Activated CD4-positive, CD25-positive, alpha-beta regulatory T cell treated with anti-CD3 and anti-CD28 coated beads, Interleukin-2, amount 50 U/mL, for 72 hours (primary cell): Measurements from ENCODE around the gene C4orf33.

Experiments
- DNase-seq: peaks from one replicate; pipeline ENCODE4 v3.0.0; 2021

Gene C4orf33

GRCh38 chr4:129131343-129131742 lies 35.4 kb downstream of the C4orf33 start:
- DNase-seq, result no peak

- no peak for DNase-seq
These were observed 40.5 kb downstream of the C4orf33 start for GRCh38 chr4:129136433-129136832.

- DNase-seq, result no peak
These were observed 43.0 kb downstream of the C4orf33 start for GRCh38 chr4:129138810-129139496.

DNA sequence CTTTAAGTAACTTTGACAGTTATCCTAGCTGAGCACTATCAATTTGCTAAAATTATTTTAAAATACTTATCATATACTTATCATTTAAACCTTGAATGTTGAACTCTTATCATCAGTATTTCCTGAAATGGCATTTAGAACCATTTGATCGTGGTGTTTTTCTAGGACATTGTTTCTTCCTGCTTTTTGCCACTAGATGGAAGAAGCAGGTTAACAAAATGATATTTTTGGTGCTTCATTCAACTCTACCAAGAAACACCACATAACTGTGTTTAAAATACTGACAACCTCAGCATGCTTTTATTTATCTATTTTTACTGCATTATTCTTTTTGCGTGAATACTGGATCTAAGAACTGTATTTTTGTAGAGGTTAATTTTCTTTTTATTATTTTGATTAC lies 44.6 kb downstream of the C4orf33 start:
- DNase-seq, result no peak

DNA sequence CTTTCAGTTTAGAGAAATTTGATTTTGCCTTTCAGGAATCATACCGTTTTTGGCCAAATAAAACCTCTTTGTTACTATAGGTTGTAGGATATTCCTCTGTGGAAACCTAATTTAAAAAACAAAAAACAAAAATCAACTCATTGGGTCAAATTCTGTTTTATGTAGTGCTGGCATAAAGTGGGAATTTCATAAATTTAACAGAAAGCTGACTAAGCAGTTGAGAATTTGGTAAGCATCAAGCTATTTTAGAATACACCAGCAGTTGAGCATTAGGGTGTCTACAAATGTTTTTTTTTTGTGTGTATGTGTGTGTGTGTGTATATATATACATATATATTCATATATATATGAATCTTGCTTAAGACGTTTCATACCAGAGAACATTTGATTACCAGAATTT lies 47.4 kb downstream of the C4orf33 start:
- DNase-seq, result no peak

DNA sequence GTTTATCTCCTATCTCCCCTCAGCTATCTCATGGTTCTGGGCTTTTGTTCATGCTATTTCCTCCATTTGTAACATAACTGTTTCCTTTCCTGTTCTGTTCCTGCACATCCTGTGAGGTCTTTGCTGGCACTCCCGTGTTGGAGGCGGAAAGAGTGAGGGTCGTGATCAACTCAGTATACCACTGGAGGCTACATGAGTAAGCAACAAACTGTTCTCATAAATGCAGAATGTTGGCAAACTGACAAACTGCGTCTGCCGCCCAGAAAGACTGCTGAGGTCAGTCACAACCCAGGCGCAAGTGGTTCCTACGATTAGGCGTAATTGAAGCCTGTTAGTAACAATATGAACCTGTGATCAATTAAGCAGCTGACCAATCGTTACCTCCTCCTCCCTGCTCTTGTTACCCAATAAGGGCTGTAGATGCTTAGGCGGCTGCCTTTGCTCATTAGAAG lies 48.8 kb downstream of the C4orf33 start:
- no peak for DNase-seq

GRCh38 chr4:129145222-129145730 lies 49.3 kb downstream of the C4orf33 start:
- no peak for DNase-seq

DNA sequence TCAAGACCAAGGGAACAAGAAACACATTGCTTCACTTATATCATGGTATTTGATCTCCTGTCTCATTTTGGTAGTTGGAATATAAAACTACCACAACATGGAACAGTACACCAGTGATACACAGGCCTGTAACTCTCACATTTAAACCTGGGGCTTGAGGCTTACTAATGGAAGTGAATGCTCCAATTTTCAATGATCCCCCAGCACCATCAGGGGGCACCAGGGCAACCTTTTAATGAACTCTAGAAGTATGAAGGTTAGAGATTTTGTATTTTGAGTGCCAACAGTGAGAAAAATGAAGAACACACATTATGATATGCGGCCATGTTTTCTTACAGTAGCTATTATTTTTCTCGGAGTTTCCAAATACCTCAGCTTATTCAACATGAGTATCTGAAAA lies 50.7 kb downstream of the C4orf33 start:
- no peak for DNase-seq

GRCh38 chr4:129148892-129149291 lies 52.9 kb downstream of the C4orf33 start:
- no peak for DNase-seq

- DNase-seq, result no peak
These were observed 54.0 kb downstream of the C4orf33 start for GRCh38 chr4:129149906-129150305.

DNA sequence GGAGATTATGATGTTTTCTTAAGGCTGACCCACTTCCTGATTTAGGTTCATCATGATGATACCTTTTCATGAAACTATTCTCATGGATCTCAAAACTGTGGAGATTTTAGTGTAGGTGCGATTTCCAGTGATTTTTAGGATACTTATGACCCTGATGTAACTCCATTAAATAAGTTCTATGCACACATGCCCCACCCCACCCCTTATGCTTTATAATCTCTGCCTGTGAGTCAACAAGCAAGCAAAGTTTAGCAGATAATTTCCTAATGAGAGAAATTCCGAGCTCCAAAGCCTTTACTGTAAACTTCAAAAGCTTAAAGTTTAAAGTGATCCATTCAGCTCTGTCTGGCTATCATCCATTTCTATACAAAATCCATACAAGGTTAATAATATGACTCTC lies 56.4 kb downstream of the C4orf33 start:
- no peak for DNase-seq

- no peak for DNase-seq
These were observed 57.7 kb downstream of the C4orf33 start for GRCh38 chr4:129153700-129154099.

- no peak for DNase-seq
These were observed 66.5 kb downstream of the C4orf33 start for GRCh38 chr4:129162450-129162849.

- DNase-seq, result no peak
These were observed 67.5 kb downstream of the C4orf33 start for GRCh38 chr4:129163427-129163826.

DNA sequence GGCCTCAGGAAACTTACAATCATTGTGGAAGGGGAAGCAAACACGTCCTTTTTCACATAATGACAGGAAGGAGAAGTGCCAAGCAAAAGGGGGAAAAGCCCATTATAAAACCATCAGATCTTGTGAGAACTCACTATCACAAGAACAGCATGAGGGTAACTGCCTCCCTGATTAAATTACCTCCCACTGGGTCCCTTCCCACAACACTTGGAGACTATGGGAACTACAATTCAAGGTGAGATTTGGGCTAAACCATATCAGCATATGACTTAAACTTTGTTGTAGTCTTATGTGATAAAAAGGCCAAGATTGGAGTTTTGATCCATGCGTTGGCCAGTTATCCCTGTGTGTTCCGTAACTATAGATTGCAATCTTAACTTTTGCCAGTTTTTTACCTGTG lies 68.3 kb downstream of the C4orf33 start:
- no peak for DNase-seq
